ENCODE data around the gene RASAL2. TPM values are rescaled to one million over a fixed set of nuclear protein-coding genes. Genes with fewer than 3 reads are reported as not detected.
A peak's percentile ranks its signal among the peaks of the same experiment; 100 is the strongest.

The RASAL2 gene
- total and polyA plus RNA-seq, 9 of the 15 experiments (the other 6 are each of a cell fraction or from before 2014, with no cell fraction given) = 0.13 to 1.0 (median 0.62) TPM

- TF ChIP-seq MGA (IDR thresholded peaks at IDR 0.05) (no peak), NCOA4 (IDR thresholded peaks at IDR 0.05; ENCODE audit: partially characterized antibody) (no peak), ZNF668 (CRISPR knock-in tag; IDR thresholded peaks at IDR 0.05) (no peak), KDM5B (IDR thresholded peaks at IDR 0.05; ENCODE audit: insufficient replicate concordance, low read depth, low read length) (no peak), SMC3 (conservative IDR thresholded peaks at IDR 0.05; ENCODE audit: insufficient read depth, low read depth, low read length) (0 out of 2 replicates have a peak, but pooled peaks have one; percentile 34), HNRNPH1 (optimal IDR thresholded peaks at IDR 0.05; ENCODE audit: low read depth, low read length) (no peak), NR1H2 (CRISPR knock-in tag; IDR thresholded peaks at IDR 0.05) (no peak), SNAPC5 (CRISPR knock-in tag; IDR thresholded peaks at IDR 0.05) (no peak), ZNF23 (CRISPR knock-in tag; IDR thresholded peaks at IDR 0.05) (no peak), MITF (IDR thresholded peaks at IDR 0.05) (no peak), BRF2 (IDR thresholded peaks at IDR 0.05; ENCODE audit: borderline replicate concordance, insufficient read depth, insufficient read length) (no peak)
These were observed 407.9 kb downstream of the RASAL2 start (continued) for GRCh38 chr1:178501705-178502329.

Data from K562 (cell line).